ENCODE measurements around the gene PGLYRP3.
"Not testable (repeated sequence)": the region's sequence is repeated elsewhere in the genome, so short reads cannot be mapped to it uniquely, and the experiment has no call there.

PGLYRP3 gene

GRCh38 chr1:153349363-153350320 lies 36.9 kb upstream of the PGLYRP3 start:
- no peak for DNase-seq (ENCODE audit: extremely low read depth in 1 of 2, low read depth in 1 of 2)

- DNase-seq (ENCODE audit: extremely low read depth in 1 of 2, low read depth in 1 of 2) = no peak
Measured at GRCh38 chr1:153348511-153349362, 36.0 kb upstream of the PGLYRP3 start, which contains the start of gene PGLYRP4. Gene PGLYRP4 (minus strand): TSS chr1:153348841. CDS start chr1:153347932, 909 bp downstream.

- DNase-seq (ENCODE audit: extremely low read depth in 1 of 2, low read depth in 1 of 2) = no peak
Measured at GRCh38 chr1:153347856-153348255, 35.1 kb upstream of the PGLYRP3 start.

GRCh38 chr1:153347049-153347448 lies 34.3 kb upstream of the PGLYRP3 start:
- DNase-seq (ENCODE audit: extremely low read depth in 1 of 2, low read depth in 1 of 2) = not testable (repeated sequence)

GRCh38 chr1:153346077-153346723 lies 33.4 kb upstream of the PGLYRP3 start:
- DNase-seq (ENCODE audit: extremely low read depth in 1 of 2, low read depth in 1 of 2) = no peak

- DNase-seq (ENCODE audit: extremely low read depth in 1 of 2, low read depth in 1 of 2) = no peak
Measured at GRCh38 chr1:153345187-153346076, 32.7 kb upstream of the PGLYRP3 start.

GRCh38 chr1:153344718-153345025 lies 31.9 kb upstream of the PGLYRP3 start:
- DNase-seq (ENCODE audit: extremely low read depth in 1 of 2, low read depth in 1 of 2) = no peak

GRCh38 chr1:153343811-153344717 lies 31.3 kb upstream of the PGLYRP3 start:
- DNase-seq (ENCODE audit: extremely low read depth in 1 of 2, low read depth in 1 of 2) = no peak

- DNase-seq (ENCODE audit: extremely low read depth in 1 of 2, low read depth in 1 of 2) = no peak
Measured at GRCh38 chr1:153343040-153343681, 30.4 kb upstream of the PGLYRP3 start.

GRCh38 chr1:153342178-153342577 lies 29.4 kb upstream of the PGLYRP3 start:
- DNase-seq (ENCODE audit: extremely low read depth in 1 of 2, low read depth in 1 of 2) = no peak

GRCh38 chr1:153341431-153341934 lies 28.7 kb upstream of the PGLYRP3 start:
- DNase-seq (ENCODE audit: extremely low read depth in 1 of 2, low read depth in 1 of 2) = no peak

GRCh38 chr1:153340356-153340755 lies 27.6 kb upstream of the PGLYRP3 start:
- no peak for DNase-seq (ENCODE audit: extremely low read depth in 1 of 2, low read depth in 1 of 2)

GRCh38 chr1:153339802-153340201 lies 27.1 kb upstream of the PGLYRP3 start:
- no peak for DNase-seq (ENCODE audit: extremely low read depth in 1 of 2, low read depth in 1 of 2)

GRCh38 chr1:153337980-153338853 lies 25.5 kb upstream of the PGLYRP3 start:
- no peak for DNase-seq (ENCODE audit: extremely low read depth in 1 of 2, low read depth in 1 of 2)

GRCh38 chr1:153336650-153337049 lies 23.9 kb upstream of the PGLYRP3 start:
- no peak for DNase-seq (ENCODE audit: extremely low read depth in 1 of 2, low read depth in 1 of 2)

GRCh38 chr1:153333902-153334301 lies 21.1 kb upstream of the PGLYRP3 start:
- DNase-seq (ENCODE audit: extremely low read depth in 1 of 2, low read depth in 1 of 2) = no peak

- no peak for DNase-seq (ENCODE audit: extremely low read depth in 1 of 2, low read depth in 1 of 2)
Measured at GRCh38 chr1:153324912-153325311, 12.2 kb upstream of the PGLYRP3 start.

GRCh38 chr1:153322568-153322967 lies 9.8 kb upstream of the PGLYRP3 start:
- no peak for DNase-seq (ENCODE audit: extremely low read depth in 1 of 2, low read depth in 1 of 2)

Data from activated CD8-positive, alpha-beta memory T cell treated with anti-CD3 and anti-CD28 coated beads for 1 hour (primary cell).